Activated naive CD4-positive, alpha-beta T cell treated with anti-CD3 and anti-CD28 coated beads, Interleukin-2, amount 50 U/mL, for 24 hours (primary cell): ENCODE measurements around the gene TCEA3.
A peak's percentile ranks its signal among the peaks of the same experiment; 100 is the strongest.

ENCODE experiments used
- H3K27ac Mint-ChIP-seq: one replicate; pipeline ENCODE4 v1.8.0; 2021; ENCODE audit warnings: mild to moderate bottlenecking, mixed read lengths
- H3K27me3 Mint-ChIP-seq: one replicate; pipeline ENCODE4 v1.8.0; 2021; ENCODE audit warnings: mixed read lengths
- H3K36me3 Mint-ChIP-seq: one replicate; pipeline ENCODE4 v1.8.0; 2021; ENCODE audit warnings: mixed read lengths
- H3K4me1 Mint-ChIP-seq: one replicate; pipeline ENCODE4 v1.8.0; 2021; ENCODE audit warnings: mixed read lengths
- H3K4me3 Mint-ChIP-seq: one replicate; pipeline ENCODE4 v1.8.0; 2021; ENCODE audit warnings: mild to moderate bottlenecking, mixed read lengths
- H3K9me3 Mint-ChIP-seq: one replicate; pipeline ENCODE4 v1.8.0; 2021; ENCODE audit warnings: mixed read lengths

Gene TCEA3

GRCh38 chr1:23424293-23425192, at the start of gene TCEA3:
Gene TCEA3 (minus strand): TSS chr1:23424748. CDS start chr1:23424633, 115 bp downstream.
- Mint-ChIP-seq H3K27me3 (no peaks in the 10 kb centered on the region), H3K4me3 (peak within 1 kb of the TSS; percentile 86), H3K4me1 (peaks cover 33% of the 10 kb centered on the region), H3K36me3 (no peaks in the 10 kb centered on the region), H3K27ac (no peak within 1 kb of the TSS), H3K9me3 (no peaks in the 10 kb centered on the region)

- Mint-ChIP-seq H3K4me1 (no peaks in the 10 kb centered on the region), H3K4me3 (no peak overlapping the region), H3K27me3 (peaks cover 2% of the 10 kb centered on the region), H3K9me3 (no peaks in the 10 kb centered on the region), H3K36me3 (no peaks in the 10 kb centered on the region), H3K27ac (no peak overlapping the region)
Measured at GRCh38 chr1:23473037-23473800, 48.7 kb upstream of the TCEA3 start.

DNA sequence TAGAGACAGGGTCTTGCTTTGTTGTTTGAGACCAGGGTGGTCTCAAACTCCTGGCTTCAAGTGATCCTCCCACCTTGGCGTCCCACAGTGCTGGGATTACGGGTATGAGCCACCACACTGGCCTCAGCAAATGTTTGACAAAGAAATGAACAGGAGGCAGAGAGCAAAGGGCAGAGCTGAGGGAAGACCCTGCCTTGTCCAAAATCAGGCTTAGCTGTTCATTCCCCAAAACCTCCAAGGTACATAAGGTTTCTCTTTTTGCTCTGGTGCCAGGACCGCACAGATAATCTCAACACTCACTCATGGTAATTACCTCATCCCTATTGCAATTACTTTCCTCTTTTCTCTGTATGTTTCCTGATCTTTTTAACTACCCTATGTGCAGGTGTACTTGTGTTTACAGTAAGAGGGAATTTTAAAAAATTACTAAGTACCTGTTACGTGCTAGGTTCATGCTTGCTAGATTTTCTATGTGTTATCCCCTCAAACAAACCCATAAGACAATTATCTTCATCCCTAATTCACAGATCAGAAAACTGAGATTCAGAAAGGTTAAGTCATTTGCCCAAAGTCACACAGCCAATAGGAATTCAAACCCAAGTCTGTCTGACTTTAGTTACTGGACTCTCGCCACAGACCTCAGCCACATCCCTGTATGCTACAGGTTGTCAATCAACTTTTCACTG, 47.9 kb upstream of the TCEA3 start:
- H3K27ac Mint-ChIP-seq: no peak overlapping the region
- no peak overlapping the region for H3K4me3 Mint-ChIP-seq
- H3K27me3 Mint-ChIP-seq: peaks cover under 1% of the 10 kb centered on the region
- H3K4me1 Mint-ChIP-seq: no peaks in the 10 kb centered on the region
- no peaks in the 10 kb centered on the region for H3K9me3 Mint-ChIP-seq
- no peaks in the 10 kb centered on the region for H3K36me3 Mint-ChIP-seq

DNA sequence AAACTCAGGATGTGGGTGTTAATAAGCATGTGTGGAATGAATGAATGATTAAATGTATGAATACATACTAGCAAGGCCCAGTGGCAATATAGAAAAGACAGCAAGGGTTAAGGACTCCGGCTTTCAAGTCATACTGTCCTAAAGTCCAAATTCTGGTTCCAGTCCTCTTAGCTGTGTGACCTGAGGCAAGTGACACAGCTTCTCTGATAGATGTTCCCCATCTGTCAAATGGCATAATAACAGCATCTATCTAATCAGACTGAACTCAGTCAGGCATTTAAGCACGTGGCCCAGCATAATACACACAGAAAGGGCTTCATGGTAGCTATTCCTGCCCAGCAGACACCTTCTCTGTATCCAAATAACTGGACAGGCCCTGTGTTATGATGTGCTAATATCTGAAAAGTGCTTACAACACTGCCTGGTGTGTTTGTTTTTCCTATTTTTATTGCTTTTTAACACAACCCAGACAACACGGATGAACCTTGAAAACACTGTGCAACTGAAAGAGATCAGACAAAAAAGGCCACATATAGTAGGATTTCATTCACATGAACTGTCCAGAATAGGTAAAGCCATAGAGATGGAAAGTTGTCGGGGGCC, 47.0 kb upstream of the TCEA3 start:
- Mint-ChIP-seq H3K4me3 (no peak overlapping the region), H3K27ac (no peak overlapping the region), H3K4me1 (no peaks in the 10 kb centered on the region), H3K36me3 (no peaks in the 10 kb centered on the region), H3K9me3 (no peaks in the 10 kb centered on the region), H3K27me3 (no peaks in the 10 kb centered on the region)

DNA sequence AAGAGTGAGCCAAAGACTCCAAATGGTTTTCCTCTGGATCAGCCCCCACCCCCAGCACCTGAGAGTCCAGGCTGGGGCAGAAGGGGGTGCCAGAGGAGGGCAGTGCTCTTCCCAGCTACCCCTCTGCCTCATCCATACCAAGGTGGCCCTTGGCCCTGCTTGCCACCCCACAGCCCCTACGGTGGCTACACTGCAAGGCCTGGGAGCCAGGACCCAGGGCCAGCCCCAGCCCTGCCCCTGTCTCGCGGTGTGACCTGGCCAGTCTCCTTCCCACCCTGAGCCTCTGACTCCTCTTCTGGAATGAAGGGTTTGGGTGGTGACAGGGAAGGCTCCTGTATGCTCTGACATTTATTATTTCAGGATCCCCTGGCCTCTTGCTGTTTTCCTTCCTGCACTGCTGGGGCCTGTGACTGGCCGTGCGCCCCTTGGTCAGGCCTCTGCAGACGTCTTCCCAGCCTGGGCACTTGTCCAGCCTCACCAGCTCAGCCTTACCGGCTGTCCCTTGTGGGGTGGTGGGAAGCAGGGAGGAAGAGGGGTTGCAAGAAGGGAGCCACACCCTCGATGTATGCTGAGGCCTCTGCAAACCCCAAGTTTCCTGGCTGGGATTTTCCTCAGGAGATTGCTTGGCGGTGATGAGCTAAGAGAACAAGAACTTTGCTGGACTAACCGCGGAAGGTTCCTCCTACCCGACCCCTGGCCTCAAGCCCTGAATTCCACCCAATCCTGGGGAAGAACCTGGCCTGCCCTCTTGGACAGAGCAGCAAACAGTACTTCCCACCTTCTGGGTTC, 45.9 kb upstream of the TCEA3 start:
- no peaks in the 10 kb centered on the region for H3K27me3 Mint-ChIP-seq
- no peak overlapping the region for H3K27ac Mint-ChIP-seq
- H3K36me3 Mint-ChIP-seq: no peaks in the 10 kb centered on the region
- H3K9me3 Mint-ChIP-seq: no peaks in the 10 kb centered on the region
- no peak overlapping the region for H3K4me3 Mint-ChIP-seq
- H3K4me1 Mint-ChIP-seq: no peaks in the 10 kb centered on the region

- no peaks in the 10 kb centered on the region for H3K27me3 Mint-ChIP-seq
- no peak overlapping the region for H3K4me3 Mint-ChIP-seq
- H3K9me3 Mint-ChIP-seq: no peaks in the 10 kb centered on the region
- H3K36me3 Mint-ChIP-seq: no peaks in the 10 kb centered on the region
- no peak overlapping the region for H3K27ac Mint-ChIP-seq
- no peaks in the 10 kb centered on the region for H3K4me1 Mint-ChIP-seq
Measured at GRCh38 chr1:23469372-23469982, 44.9 kb upstream of the TCEA3 start.

GRCh38 chr1:23466423-23466989, 42.0 kb upstream of the TCEA3 start:
- H3K27me3 Mint-ChIP-seq: no peaks in the 10 kb centered on the region
- no peak overlapping the region for H3K27ac Mint-ChIP-seq
- H3K9me3 Mint-ChIP-seq: no peaks in the 10 kb centered on the region
- no peaks in the 10 kb centered on the region for H3K4me1 Mint-ChIP-seq
- no peak overlapping the region for H3K4me3 Mint-ChIP-seq
- no peaks in the 10 kb centered on the region for H3K36me3 Mint-ChIP-seq

- no peaks in the 10 kb centered on the region for H3K27me3 Mint-ChIP-seq
- no peaks in the 10 kb centered on the region for H3K36me3 Mint-ChIP-seq
- H3K4me1 Mint-ChIP-seq: no peaks in the 10 kb centered on the region
- H3K27ac Mint-ChIP-seq: no peak overlapping the region
- no peaks in the 10 kb centered on the region for H3K9me3 Mint-ChIP-seq
- no peak overlapping the region for H3K4me3 Mint-ChIP-seq
Measured at GRCh38 chr1:23463286-23463685, 38.7 kb upstream of the TCEA3 start.

DNA sequence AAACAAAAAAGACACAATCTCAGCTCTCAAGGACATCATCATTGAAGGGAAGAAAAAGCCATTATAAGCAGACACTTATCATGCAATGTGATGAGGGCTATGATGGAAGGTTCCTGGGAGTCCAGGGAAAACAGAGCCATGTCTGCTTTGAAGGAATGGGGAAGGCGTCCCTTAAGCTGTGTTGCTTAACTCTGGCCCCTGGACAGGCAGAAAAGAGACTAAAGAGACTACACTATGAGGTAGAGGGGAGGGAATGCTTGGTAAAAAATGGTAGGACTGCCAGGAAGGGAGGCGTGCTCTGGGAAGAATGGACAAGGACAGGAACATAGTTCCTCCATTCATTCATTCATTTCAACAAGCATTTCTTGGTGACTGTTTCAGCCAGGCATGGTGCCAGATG, 38.2 kb upstream of the TCEA3 start:
- Mint-ChIP-seq H3K27ac (no peak overlapping the region), H3K27me3 (no peaks in the 10 kb centered on the region), H3K9me3 (no peaks in the 10 kb centered on the region), H3K4me3 (no peak overlapping the region), H3K36me3 (no peaks in the 10 kb centered on the region), H3K4me1 (no peaks in the 10 kb centered on the region)

DNA sequence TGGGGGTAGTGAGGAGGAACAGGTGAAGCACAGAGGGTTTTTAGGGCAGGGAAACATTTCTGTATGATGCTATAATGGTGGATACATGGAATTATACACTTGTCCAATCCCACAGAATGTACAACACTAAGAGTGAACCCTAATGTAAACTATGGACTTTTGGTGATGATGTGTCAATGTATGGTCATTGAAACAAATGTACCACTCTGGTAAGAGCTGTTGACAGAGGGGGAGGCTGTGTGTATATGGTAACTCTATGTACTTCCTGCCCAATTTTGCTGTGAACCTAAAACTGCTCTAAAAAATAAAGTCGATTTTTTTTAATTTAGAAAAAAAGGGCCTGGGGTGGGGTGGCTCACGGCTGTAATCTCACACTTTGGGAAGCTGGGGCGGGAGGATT, 36.5 kb upstream of the TCEA3 start:
- Mint-ChIP-seq H3K4me1 (peaks cover 5% of the 10 kb centered on the region), H3K27me3 (no peaks in the 10 kb centered on the region), H3K9me3 (no peaks in the 10 kb centered on the region), H3K4me3 (no peak overlapping the region), H3K27ac (no peak overlapping the region), H3K36me3 (no peaks in the 10 kb centered on the region)

DNA sequence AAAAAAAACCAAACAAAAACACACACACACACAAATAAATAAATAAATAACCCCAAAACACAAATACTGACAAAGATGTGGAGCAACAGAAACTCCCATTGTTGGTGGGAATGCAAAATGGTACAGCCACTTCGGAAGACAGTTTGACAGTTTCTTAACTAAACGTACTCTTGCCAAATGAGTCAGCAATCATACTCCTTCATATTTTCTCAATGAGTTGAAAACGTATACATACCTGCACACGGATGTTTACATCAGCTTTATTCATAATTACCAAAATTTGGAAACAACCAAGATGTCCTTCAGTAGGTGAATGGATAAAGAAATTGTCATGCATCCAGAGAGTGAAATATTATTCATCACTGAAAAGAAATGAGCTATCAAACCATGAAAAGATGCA, 36.0 kb upstream of the TCEA3 start:
- no peak overlapping the region for H3K27ac Mint-ChIP-seq
- H3K4me1 Mint-ChIP-seq: peaks cover 5% of the 10 kb centered on the region
- H3K36me3 Mint-ChIP-seq: no peaks in the 10 kb centered on the region
- no peaks in the 10 kb centered on the region for H3K27me3 Mint-ChIP-seq
- H3K4me3 Mint-ChIP-seq: no peak overlapping the region
- H3K9me3 Mint-ChIP-seq: no peaks in the 10 kb centered on the region

- Mint-ChIP-seq H3K4me3 (no peak overlapping the region), H3K27ac (no peak overlapping the region), H3K9me3 (no peaks in the 10 kb centered on the region), H3K36me3 (no peaks in the 10 kb centered on the region), H3K27me3 (no peaks in the 10 kb centered on the region), H3K4me1 (peaks cover 5% of the 10 kb centered on the region)
Measured at GRCh38 chr1:23459338-23459757, 34.8 kb upstream of the TCEA3 start.

DNA sequence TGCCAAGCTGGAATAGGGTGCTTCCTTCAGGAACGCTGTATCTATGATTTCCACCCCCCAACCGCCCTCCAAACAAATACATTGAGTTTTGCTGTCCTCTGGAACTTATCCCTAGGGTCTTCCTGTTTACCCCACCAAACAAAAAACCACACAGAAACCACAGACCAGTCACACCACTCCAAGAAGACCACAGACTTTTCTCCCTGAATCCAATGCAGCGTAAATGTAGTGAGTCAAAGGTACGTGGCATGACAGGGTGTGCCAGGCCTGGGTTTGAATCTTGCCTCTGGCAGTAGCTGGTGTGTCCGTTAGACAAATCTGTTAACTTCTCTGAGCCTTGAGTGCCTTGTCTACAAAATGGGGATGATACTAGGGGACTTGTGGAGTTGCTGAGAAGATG, 31.7 kb upstream of the TCEA3 start:
- Mint-ChIP-seq H3K4me1 (peaks cover 19% of the 10 kb centered on the region), H3K27me3 (no peaks in the 10 kb centered on the region), H3K27ac (no peak overlapping the region), H3K9me3 (no peaks in the 10 kb centered on the region), H3K4me3 (no peak overlapping the region), H3K36me3 (no peaks in the 10 kb centered on the region)

- H3K27ac Mint-ChIP-seq: no peak overlapping the region
- H3K9me3 Mint-ChIP-seq: no peaks in the 10 kb centered on the region
- H3K36me3 Mint-ChIP-seq: no peaks in the 10 kb centered on the region
- H3K4me3 Mint-ChIP-seq: no peak overlapping the region
- H3K4me1 Mint-ChIP-seq: peaks cover 19% of the 10 kb centered on the region
- H3K27me3 Mint-ChIP-seq: no peaks in the 10 kb centered on the region
Measured at GRCh38 chr1:23453455-23454000, 29.0 kb upstream of the TCEA3 start.
